Left ventricle myocardium superior (tissue), 1 donor: Measurements from ENCODE around the gene RPS19BP1. TPM values are rescaled to one million over a fixed set of nuclear protein-coding genes. Genes with fewer than 3 reads are reported as not detected.
"Not testable (repeated sequence)": the region's sequence is repeated elsewhere in the genome, so short reads cannot be mapped to it uniquely, and the experiment has no call there.

Experiments
- ATAC-seq: fragments of 200-7000 bp; cut with Tn5 transposase; one replicate; pipeline ENCODE4 v1.9.1; 2020; ENCODE audit warnings: mild to moderate bottlenecking, moderate library complexity
- DNase-seq: peaks from one replicate; pipeline ENCODE4 v3.0.0-alpha.2; 2020
- intact Hi-C: fragments of 100-400 bp; cut with micrococcal nuclease; formaldehyde crosslinking; loops from one replicate; pipeline ENCODE4 v1.11.0; 2022
- total RNA-seq: library from RNA; stranded (reverse); fragmentation: NEBNext Ultra II Directional; extraction: Animal tissue kit (Norgen Biotek cat#: 25700); gene quantifications from one replicate; pipeline ENCODE4 v1.2.1, GENCODE V29; 2021
- donor health status: DM: no; HTN: yes; CAD: no; lungs with severe emphysema.

The RPS19BP1 gene
- total RNA-seq, 1 donor from 2014 or later: 58.1 TPM

GRCh38 chr22:39534092-39534506, 1.6 kb upstream of the RPS19BP1 start:
- intact Hi-C loops: loop anchor here (10.0 kb wide), 1 partner anchor 501 kb away; no protein-coding TSS in a partner anchor
- no peak for ATAC-seq
- DNase-seq: no peak

DNA sequence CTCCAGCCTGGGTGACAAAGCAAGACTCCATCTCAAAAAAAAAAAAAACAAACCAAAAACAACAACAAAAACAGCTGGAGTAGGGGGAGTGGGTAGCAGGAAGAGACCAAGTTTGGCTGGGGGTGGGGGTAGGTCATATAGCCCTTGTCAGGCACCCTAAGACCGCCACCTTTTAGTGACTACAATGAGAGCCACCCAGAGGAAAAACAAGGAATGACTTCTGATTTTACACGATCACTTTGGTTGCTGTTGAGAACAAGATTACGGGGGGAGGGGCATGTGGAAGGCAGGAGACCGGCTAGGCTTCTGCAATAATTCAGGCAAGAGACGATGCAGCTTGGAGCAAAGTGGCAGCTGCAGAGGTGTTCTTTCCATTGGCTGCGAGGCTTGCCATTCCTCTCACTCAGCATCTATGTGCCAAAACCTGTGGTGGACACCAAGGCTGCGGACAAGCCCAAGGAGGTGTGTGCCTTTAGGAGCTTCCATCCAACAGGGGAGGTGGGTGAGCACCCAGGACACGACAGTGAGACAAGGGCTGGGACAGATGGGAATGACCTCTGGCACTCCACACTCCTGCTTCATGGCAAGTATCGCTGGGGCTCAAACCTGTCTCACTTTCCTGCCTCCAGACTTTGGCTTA, 1.7 kb downstream of the RPS19BP1 start:
- DNase-seq: no peak
- intact Hi-C loops: loop anchor here (10.0 kb wide), 1 partner anchor 504 kb away; no protein-coding TSS in a partner anchor
- ATAC-seq: no peak

GRCh38 chr22:39530116-39530515, 2.4 kb downstream of the RPS19BP1 start:
- DNase-seq: no peak
- no peak for ATAC-seq
- intact Hi-C loops: loop anchor here (10.0 kb wide), 1 partner anchor 505 kb away; no protein-coding TSS in a partner anchor

GRCh38 chr22:39529487-39529851, 3.1 kb downstream of the RPS19BP1 start:
- intact Hi-C loops: no loop called here
- ATAC-seq: no peak
- DNase-seq: no peak

DNA sequence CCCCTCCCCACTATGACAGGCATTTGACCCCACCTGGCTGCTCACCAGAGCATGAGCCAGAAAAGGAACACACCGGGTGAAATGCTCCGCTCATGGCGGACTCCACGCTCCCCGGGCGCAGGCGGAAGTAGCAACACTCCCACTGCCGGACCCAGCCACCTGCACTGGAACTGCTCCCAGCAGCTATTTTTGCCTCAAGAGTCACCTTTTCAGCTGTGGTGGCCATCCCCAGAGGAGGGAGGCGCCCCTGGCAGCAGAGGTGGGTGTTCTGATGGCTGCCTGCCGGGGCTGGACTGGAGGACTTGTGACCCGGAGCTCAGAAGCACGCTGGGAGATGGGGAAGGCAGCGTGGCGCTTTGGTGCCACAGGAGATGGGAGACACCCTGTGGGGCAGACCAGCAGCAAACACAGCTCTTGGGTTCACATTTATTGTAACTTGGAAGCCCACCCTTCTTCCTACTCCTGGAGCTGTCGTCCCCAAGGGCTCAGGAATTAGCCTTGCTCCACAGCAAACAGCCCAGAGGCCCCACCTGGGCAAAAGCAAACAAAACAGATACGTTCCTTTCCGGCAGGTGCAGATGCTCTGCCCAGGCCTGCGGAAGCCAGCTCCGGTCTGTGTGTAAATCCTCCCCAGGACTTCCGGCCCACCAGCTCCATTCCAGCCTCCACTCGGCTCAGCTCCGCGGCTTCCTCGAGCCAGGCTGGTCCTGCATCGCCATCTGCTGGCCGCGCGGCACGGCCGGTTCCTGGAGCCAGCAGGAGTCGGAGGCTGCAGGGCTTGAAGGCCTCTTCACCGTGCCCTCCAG, 3.7 kb downstream of the RPS19BP1 start:
- ATAC-seq: peak; percentile 45
- DNase-seq: peak; percentile 93
- intact Hi-C loops: no loop called here

DNA sequence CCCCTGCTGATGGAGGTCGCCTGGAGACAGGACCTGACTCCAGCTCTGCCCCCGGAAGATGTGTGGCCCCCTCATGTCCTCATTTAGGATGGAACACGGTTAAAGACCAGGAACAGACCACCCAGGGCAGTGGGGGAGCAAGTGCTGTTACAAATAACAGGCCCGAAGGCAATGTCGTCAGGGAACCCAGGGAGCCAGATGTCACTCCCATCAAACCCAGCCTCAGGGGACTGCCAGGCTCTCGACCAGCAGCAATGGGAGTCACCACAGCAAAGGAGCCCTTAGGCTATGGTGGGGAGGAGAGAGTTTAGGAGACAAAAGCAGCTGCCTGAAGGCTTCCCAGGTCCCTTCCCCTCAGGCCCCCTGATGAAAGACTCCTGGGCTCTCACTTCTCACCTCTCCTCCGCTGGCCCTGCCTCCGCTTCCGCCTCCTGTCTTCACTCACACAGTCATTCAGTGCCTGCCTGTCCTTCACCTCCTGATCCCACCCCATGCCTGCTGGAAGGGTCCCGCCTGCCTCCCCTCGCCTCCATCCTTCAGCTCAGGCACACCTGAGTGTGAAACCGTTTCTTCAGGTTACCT, 4.4 kb downstream of the RPS19BP1 start:
- ATAC-seq (no peak), DNase-seq (no peak)
- intact Hi-C loops: no loop called here

- intact Hi-C loops: no loop called here
- DNase-seq: no peak
Observed at GRCh38 chr22:39527481-39527961, 5.0 kb downstream of the RPS19BP1 start.

GRCh38 chr22:39526736-39527171, 5.8 kb downstream of the RPS19BP1 start:
- DNase-seq (no peak), ATAC-seq (no peak)
- intact Hi-C loops: no loop called here

More at GRCh38 chr22:39527481-39527961, 5.0 kb downstream of the RPS19BP1 start:
- ATAC-seq: no peak

- DNase-seq (no peak), ATAC-seq (no peak)
- intact Hi-C loops: no loop called here
Observed at GRCh38 chr22:39525658-39525975, 6.9 kb downstream of the RPS19BP1 start.

DNA sequence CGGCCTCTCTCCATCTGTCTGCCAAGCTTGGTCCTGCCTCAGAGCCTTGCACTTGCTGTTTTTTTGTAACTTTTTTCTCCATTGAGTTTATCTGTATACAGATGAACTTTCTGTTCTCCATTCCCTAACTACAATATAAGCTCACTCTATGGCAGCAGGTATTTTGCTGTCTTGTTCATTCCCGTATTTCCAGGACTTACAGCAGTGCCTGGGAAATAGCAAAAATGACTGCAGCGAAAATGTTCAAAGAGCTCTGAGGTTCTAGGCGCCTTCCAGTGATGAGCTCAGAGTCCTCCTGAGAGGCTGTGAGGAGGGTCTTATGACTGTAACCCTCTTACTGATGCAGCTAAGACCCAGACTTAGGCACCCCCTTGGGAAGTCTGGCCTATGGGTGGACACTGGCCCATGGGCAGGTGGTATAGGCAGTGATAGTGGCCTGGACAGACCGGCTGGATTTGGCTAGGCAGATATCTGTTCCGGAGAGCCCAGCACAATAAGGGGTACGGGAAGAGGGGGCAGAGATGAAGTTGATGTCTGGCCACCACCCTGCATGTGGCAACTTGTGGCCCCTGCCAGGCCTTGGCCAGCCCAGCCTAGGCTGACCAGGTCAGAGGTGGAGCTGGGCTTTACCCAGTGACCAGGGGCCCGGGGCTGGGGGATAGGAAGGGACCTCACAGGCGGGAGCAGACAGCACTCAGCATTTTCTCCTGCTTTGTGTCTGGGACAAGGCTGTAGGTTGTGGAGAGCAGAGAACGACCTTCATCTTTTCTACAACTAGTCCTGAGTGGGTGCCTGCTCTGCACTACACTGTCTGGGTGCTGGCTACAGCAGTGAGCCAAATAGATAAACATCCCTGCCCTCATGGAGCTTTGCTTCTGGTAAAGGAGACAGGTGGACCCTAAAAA, 7.5 kb downstream of the RPS19BP1 start:
- intact Hi-C loops: no loop called here
- ATAC-seq (no peak), DNase-seq (no peak)

- intact Hi-C loops: no loop called here
Observed at GRCh38 chr22:39524089-39524752, 8.3 kb downstream of the RPS19BP1 start.

DNA sequence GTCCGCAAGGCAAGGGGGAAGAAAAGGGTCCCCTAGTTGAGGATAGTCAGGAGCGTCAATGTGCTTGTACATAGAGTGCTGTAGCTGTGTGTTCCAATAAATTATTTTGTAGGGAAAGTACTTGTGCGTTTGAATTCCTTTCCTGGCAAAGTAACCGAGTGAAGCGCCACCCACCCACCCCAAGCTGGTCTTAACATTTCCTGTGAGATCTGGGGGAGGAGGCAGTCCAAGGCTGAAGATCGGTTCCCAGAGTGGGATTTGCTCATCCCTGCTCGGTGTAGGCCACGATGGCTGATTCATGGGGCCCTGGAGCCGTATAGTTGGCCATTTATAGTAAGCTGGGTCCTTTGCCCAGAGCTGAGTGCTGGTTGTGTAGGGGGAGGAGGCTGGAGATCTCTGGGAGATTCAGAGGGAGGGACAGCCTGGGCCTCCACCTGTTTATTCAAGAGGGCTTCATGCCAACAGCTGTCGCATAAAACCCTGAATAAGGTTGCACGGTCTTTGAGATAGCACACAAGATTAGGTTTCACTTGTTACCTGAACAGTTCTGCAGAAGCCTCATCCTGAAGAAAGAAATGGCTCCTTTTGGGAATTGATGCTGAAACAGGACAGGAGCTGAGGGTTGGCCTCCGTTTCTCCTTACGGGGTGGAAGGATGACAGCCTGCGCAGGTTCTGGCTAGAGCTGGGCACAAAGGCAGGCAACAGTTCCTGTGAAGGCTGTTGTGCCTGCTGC, 9.8 kb downstream of the RPS19BP1 start:
- intact Hi-C loops: no loop called here
- DNase-seq (no peak), ATAC-seq (peak; percentile 8)

More at GRCh38 chr22:39524089-39524752, 8.3 kb downstream of the RPS19BP1 start:
- no peak for ATAC-seq
- DNase-seq: no peak

DNA sequence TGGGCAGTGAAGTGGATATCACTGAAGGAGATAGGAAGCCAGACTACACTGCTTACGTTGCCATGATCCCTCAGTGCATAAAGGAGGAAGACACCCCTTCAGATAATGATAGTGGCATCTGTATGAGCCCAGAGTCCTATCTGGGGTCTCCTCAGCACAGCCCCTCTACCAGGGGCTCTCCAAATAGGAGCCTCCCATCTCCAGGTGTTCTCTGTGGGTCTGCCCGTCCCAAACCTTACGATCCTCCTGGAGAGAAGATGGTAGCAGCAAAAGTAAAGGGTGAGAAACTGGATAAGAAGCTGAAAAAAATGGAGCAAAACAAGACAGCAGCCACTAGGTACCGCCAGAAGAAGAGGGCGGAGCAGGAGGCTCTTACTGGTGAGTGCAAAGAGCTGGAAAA, 10.5 kb downstream of the RPS19BP1 start:
- ATAC-seq, DNase-seq, intact Hi-C loops: not testable (repeated sequence)

- DNase-seq, intact Hi-C loops, ATAC-seq: not testable (repeated sequence)
Observed at GRCh38 chr22:39521106-39521885, 11.3 kb downstream of the RPS19BP1 start.

DNA sequence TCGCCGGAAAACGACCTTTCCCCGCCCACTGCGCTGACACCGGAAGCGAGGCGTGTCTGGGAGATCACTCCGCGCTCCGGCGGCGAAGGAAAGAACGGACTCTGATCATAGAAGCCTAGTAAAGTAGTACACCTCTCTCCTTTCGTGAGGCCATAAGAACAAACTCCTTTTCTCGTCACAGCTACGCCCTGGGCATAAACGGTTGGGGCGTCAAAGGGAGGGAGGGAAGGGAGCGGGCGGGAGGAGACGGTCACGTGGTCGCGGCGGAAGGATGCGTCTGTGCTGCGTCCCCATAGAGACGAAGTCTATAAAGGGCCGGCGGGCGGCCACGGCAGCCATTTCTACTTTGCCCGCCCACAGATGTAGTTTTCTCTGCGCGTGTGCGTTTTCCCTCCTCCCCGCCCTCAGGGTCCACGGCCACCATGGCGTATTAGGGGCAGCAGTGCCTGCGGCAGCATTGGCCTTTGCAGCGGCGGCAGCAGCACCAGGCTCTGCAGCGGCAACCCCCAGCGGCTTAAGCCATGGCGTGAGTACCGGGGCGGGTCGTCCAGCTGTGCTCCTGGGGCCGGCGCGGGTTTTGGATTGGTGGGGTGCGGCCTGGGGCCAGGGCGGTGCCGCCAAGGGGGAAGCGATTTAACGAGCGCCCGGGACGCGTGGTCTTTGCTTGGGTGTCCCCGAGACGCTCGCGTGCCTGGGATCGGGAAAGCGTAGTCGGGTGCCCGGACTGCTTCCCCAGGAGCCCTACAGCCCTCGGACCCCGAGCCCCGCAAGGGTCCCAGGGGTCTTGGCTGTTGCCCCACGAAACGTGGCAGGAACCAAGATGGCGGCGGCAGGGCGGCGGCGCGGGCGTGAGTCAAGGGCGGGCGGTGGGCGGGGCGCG, 12.1 kb downstream of the RPS19BP1 start, which contains the start of gene ATF4:
Gene ATF4, plus strand, starts transcription at position 337 of the 880 bp plus-strand sequence. CDS start 884 bp downstream, outside the sequence.
- ATAC-seq (peak; percentile 67), DNase-seq (peak; percentile 96)
- intact Hi-C loops: no loop called here

- intact Hi-C loops: no loop called here
- peak; percentile 85 for ATAC-seq
Observed at GRCh38 chr22:39519681-39520225, 12.8 kb downstream of the RPS19BP1 start.

More at GRCh38 chr22:39519681-39520225, 12.8 kb downstream of the RPS19BP1 start:
- peak; percentile 98 for DNase-seq
